Subcutaneous adipose tissue (tissue), 4 donors: ENCODE data around the gene CRY1. TPM values are rescaled to one million over a fixed set of nuclear protein-coding genes. Genes with fewer than 3 reads are reported as not detected.

Source experiments
- CTCF ChIP-seq: fragments of 450-650 bp; IDR thresholded peaks from one replicate; pipeline ENCODE4 v1.5.1; 2016; ENCODE audit warnings: low read depth, mild to moderate bottlenecking, control low read depth, antibody characterized with exemption, moderate library complexity
- total RNA-seq, 4 donors: library from RNA; depleted of rRNA; stranded (reverse); fragments of >200 nt; gene quantifications; one replicate each; pipeline ENCODE4 v1.1.0, GENCODE V29; 2016

CRY1 gene
- total RNA-seq, 4 donors from 2014 or later: 13.0 to 40.9 (median 16.8) TPM

DNA sequence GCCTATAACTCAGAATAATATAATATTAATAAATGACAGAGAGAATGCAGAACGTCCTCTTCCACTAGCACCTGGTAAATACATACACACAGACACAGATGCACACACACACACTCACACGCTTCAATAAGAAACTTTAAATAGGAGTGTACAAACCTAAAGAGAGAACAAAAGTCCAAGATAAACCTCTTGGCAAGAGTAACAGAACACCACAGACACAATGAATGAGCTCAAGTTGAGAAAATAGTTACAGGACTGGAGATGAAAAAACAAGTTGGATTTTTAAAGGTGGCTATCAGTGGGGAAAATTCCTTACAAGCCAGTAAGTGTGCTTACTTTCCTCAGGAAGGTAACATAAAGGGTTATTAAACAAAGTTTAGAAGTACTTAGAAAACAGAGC is 35.2 kb downstream of the CRY1 start:
- no peak for TF ChIP-seq CTCF

- no peak for TF ChIP-seq CTCF
These were observed 36.1 kb downstream of the CRY1 start for GRCh38 chr12:107057071-107057834.

DNA sequence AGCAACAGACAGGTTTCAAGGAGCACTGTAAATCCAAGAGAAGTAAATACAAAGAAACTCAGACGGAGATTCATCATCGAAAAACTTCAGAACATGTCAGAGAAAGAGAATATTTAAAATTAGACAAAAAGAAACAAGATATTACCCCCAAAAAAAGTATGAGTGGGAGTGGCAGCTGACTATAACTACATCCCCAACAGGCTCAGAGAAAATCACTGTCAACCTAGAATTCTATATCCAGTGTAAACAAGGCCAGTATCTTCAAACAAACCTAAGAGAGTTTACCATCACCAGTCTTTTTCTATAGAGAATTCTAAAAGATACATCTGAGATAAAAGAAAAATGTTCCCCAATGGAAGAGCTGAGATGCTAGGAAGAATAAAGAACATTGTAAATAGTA is 39.6 kb downstream of the CRY1 start:
- TF ChIP-seq CTCF: no peak

DNA sequence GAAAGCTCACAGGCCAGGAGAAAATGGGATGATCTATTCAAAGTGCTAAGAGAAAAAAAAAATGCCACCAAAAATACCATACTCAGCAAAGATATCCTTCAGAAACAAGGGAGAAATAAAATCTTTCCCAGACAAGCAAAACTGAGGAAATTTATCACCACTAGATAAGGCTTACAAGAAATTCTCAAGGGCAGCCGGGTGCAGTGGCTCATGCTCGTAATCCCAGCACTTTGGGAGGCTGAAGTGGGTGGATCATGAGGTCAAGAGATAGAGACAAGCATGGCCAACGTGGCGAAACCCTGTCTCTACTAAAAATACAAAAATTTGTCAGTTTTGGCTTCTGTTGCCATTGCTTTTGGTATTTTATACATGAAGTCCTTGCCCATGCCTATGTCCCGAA is 48.2 kb downstream of the CRY1 start:
- TF ChIP-seq CTCF: no peak

DNA sequence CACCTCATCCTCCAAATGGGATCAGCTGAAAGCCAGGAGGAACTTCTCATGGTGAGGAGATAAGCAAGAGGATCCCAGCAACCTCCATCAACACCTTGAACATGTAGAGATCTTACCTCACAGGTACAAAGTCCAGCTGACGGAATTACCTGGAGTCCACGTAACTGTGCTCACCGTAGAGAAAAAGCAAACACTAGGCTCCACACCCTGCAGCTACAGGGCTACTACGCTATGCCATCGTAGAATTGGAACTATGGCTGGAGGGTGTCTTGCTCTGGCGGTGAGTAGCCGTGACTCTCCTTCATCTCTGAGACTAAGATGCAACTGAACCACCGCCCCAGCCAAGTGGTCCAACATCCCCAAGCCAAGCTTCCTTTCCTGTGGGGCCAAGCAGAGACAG is 50.5 kb downstream of the CRY1 start:
- TF ChIP-seq CTCF: no peak

GRCh38 chr12:107035733-107036132 is 57.6 kb downstream of the CRY1 start:
- TF ChIP-seq CTCF: no peak

DNA sequence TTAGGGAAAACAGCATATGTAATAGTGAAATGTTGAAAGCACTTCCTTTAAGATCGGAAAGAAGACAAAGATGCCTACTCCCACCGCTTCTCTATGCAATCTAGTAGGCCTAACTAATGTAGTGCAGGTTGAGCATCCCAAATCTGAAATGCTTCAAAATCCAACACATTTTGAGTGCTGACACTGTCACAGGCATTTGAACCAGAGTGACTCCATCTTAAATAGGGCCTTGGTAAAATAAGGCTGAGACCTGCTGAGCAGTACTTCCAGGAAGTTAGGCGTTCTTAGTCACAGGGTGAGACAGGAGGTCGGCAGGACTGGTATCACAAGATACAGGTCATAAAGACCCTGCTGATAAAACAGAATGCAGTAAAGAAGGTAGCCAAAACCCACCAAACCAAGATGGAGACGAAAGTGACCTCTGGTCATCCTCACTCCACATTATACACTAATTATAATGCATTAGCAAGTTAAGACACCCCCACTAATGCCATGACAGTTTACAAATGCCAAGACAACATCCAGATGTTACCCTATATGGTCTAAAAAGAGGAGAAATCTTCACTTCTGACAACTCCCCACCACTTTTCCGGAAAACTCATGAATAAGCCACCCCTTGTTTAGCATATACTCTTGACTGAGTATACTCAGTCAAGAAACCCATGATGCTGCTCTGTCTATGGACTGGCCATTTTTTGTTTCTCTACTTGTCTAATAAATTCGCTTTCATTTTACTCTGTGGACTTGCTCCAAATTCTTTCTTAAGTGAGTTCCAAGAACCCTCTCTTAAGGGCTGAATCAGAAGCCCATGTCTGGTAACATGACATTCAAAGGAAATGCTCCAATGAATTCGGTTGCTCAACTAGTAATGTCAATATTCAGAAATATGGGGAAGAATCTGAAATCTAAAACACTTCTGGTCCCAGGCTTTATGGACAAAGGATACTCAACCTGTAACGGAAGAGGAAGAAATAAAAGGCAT is 59.3 kb downstream of the CRY1 start:
- no peak for TF ChIP-seq CTCF
